Lower leg skin (tissue), 4 donors: ENCODE measurements around the gene HK3. TPM values are rescaled to one million over a fixed set of nuclear protein-coding genes. Genes with fewer than 3 reads are reported as not detected.

ENCODE experiments used
- DNase-seq, 2 donors: peaks; one replicate each; pipeline ENCODE4 v3.0.0-alpha.2; 2019; ENCODE audit warnings: low spot score in 2 of 2
- H3K4me3 ChIP-seq: fragments of 200-600 bp; sonication (generic); 2 replicates; pipeline ENCODE4 v1.5.1; 2017; ENCODE audit warnings: mild to moderate bottlenecking, low read depth; ENCODE audit not compliant: poor library complexity, severe bottlenecking
- CTCF ChIP-seq, 3 donors: fragments of 450-650 bp; IDR thresholded peaks; one replicate each; pipeline ENCODE4 v1.5.1; 2016; ENCODE audit warnings: antibody characterized with exemption in 3 of 3, mild to moderate bottlenecking in 3 of 3, moderate library complexity in 2 of 3
- POLR2A ChIP-seq, 2 donors: fragments of 450-650 bp; IDR thresholded peaks; one replicate each; pipeline ENCODE4 v1.6.1; 2016 to 2017; ENCODE audit warnings: antibody characterized with exemption in 2 of 2, mild to moderate bottlenecking in 1 of 2, moderate library complexity in 1 of 2
- WGBS, 2 donors: methylation state at CpG; one replicate each; pipeline ENCODE4 v1.1.5; 2018; 5-methylcytosine and 5-hydroxymethylcytosine counted together
- intact Hi-C: fragments of 100-400 bp; cut with DNase I; formaldehyde crosslinking; loops from one replicate; pipeline ENCODE4 v1.15.0; 2023; ENCODE audit warnings: low total_unique reads
- total RNA-seq, 4 donors: library from RNA; depleted of rRNA; stranded (reverse); fragments of >200 nt; gene quantifications; one replicate each; pipeline ENCODE4 v1.1.0, GENCODE V29; 2016

Gene HK3
- total RNA-seq, 4 donors from 2014 or later = 0.32 to 1.7 (median 0.76) TPM

DNA sequence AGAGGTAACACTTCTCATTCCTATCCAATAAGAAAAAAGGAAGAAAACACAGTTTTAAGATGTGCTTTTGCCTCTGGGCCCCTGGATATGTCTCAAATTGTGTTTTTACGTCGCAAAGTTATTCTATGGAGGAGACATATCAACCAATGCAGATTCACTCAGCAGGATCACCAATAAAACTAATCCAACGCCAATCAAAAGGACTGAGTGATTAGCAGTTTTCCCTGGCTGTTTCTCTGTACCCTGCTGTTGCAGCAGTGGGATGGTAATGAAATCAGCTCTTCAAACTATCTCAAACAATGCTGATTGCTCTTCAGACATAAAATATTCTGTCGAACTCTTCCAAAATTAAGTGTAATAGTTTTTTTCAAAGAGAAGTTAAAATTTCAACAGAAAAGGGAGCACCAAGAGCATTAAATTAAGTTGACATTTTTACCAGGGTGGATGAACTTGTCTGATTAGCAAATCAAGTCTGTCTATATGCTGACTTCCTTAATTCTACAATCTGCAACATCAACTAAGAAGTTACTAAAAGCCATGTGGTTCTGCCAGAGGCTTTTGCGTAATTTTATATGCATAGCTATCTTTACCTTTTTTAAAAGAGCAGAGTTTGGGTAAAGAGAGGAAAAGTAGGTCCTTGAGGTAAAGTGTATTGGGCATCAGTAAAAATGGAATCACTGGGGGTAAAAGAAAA, 9.7 kb upstream of the HK3 start:
- DNase-seq = no peak
- WGBS, 2 donors = 92 to 94% methylated on average over 5 of the region's 5 CpGs
- TF ChIP-seq POLR2A (IDR thresholded peaks at IDR 0.05) (no peak), CTCF (IDR thresholded peaks at IDR 0.05) (no peak)
- intact Hi-C loops = no loop called here
- H3K4me3 ChIP-seq = no peak overlapping the region

- no peak overlapping the region for H3K4me3 ChIP-seq
- DNase-seq = peak in 1 of 2 donors; percentile 3
- TF ChIP-seq CTCF (IDR thresholded peaks at IDR 0.05) = no peak
- TF ChIP-seq POLR2A (IDR thresholded peaks at IDR 0.05) = no peak
- intact Hi-C loops = no loop called here
- WGBS, 2 donors = 88 to 90% methylated on average over 3 of the region's 3 CpGs
Observed at GRCh38 chr5:176906796-176907195, 7.7 kb upstream of the HK3 start.

GRCh38 chr5:176906126-176906525, 7.0 kb upstream of the HK3 start:
- WGBS, 2 donors = 88 to 93% methylated on average over 1 of the region's 1 CpG
- TF ChIP-seq POLR2A (IDR thresholded peaks at IDR 0.05) (no peak), CTCF (IDR thresholded peaks at IDR 0.05) (no peak)
- no peak overlapping the region for H3K4me3 ChIP-seq
- intact Hi-C loops = no loop called here
- peak in 1 of 2 donors; percentile 3 for DNase-seq

DNA sequence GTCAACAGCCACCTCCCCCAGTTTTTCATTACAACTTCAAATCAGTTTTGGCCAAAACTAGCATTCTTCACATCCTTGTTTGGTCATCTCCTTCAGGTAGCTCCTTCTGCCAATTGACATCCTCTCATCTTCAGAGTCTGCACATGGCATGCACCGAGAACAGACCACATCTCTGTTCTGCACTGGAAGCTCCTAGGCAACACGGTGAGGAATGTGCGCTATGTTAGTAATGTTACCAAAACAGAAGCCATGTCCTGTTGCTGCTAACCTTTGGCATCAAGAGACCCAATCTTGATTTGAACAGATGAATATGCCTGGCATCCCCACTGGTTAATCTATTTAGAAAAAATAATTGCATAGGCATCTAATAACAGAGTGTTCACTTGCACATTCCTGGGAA, 5.1 kb upstream of the HK3 start:
- TF ChIP-seq POLR2A (IDR thresholded peaks at IDR 0.05) (no peak), CTCF (IDR thresholded peaks at IDR 0.05) (no peak)
- DNase-seq = peak in 1 of 2 donors; percentile 4
- WGBS, 2 donors = 90 to 95% methylated on average over 3 of the region's 3 CpGs
- H3K4me3 ChIP-seq = no peak overlapping the region
- intact Hi-C loops = no loop called here

DNA sequence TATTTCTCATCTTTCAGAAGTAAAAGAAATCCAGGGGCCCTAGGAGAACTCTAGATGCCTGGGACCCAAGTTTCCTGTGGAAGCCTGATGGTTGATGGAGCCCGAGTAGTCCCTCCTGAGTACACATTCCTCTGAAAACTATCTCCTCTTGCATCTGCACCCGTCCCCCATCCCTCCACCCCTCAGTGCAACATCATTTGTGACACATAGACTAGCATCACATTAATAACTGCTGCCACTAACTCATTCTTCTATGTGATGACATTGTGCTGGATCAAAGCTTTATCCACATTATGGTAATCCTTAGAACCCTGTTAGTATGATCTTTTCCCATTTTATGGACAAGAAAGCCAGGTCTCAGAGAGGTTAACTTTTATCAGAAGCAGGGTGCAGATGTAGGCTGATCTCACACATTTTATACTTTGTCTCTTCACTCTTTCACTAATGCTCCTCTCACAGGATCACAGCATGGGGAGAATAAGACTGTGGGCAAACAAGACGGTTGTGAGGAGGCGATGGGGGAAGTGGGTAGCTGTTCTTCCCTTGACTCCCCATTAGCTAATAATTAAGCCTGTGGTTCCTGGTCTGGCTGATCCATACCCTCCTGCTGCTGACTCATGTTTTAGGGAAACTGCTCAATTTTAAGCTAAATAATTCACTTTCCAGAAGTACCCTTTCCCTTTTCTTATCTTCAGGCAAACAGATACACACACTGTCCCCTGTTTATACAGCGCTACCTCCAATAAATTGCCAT, 3.9 kb upstream of the HK3 start:
- peak in 1 of 2 donors; percentile 21 for DNase-seq
- TF ChIP-seq CTCF (IDR thresholded peaks at IDR 0.05) (no peak), POLR2A (IDR thresholded peaks at IDR 0.05) (no peak)
- intact Hi-C loops = no loop called here
- 90 to 95% methylated on average over 5 of the region's 5 CpGs for WGBS, 2 donors
- H3K4me3 ChIP-seq = no peak overlapping the region
